ENCODE results near the gene SLC27A5. TPM values are rescaled to one million over a fixed set of nuclear protein-coding genes. Genes with fewer than 3 reads are reported as not detected.
A peak's percentile ranks its signal among the peaks of the same experiment; 100 is the strongest.

Gene SLC27A5
- total and polyA plus RNA-seq, 2 of the 13 experiments (the other 11 are each of a cell fraction or from before 2014, with no cell fraction given), result 30.3 to 40.2 TPM

- no peak for TF ChIP-seq KLF16 (CRISPR knock-in tag; IDR thresholded peaks at IDR 0.05)
- TF ChIP-seq PCBP1 (IDR thresholded peaks at IDR 0.05; ENCODE audit: borderline replicate concordance, low read depth, low read length), result no peak
- TF ChIP-seq ZNF276 (CRISPR knock-in tag; IDR thresholded peaks at IDR 0.05; ENCODE audit: low read depth), result no peak
- no peak for TF ChIP-seq ZNF251 (CRISPR knock-in tag; IDR thresholded peaks at IDR 0.05)
- TF ChIP-seq TFAP4 (IDR thresholded peaks at IDR 0.05; ENCODE audit: borderline replicate concordance, low read depth), result no peak
- no peak for TF ChIP-seq ZNF143 (CRISPR knock-in tag; IDR thresholded peaks at IDR 0.05)
- TF ChIP-seq ATM (IDR thresholded peaks at IDR 0.05; ENCODE audit: borderline replicate concordance), result no peak
- no peak for TF ChIP-seq ZBTB8A (CRISPR knock-in tag; IDR thresholded peaks at IDR 0.05; ENCODE audit: borderline replicate concordance, low read depth)
- TF ChIP-seq ZNF124 (CRISPR knock-in tag; IDR thresholded peaks at IDR 0.05), result no peak
- no peak for TF ChIP-seq PRDM10 (CRISPR knock-in tag; IDR thresholded peaks at IDR 0.05; ENCODE audit: low read depth)
- no peak for TF ChIP-seq PBX2 (CRISPR knock-in tag; IDR thresholded peaks at IDR 0.05)
- TF ChIP-seq ZMYM3 (CRISPR knock-in tag; IDR thresholded peaks at IDR 0.05), result peak; percentile 69; the same call in 1 of the 2 replicates
- no peak for TF ChIP-seq BCL6 (CRISPR knock-in tag; IDR thresholded peaks at IDR 0.05)
- no peak for TF ChIP-seq ZNF280D (CRISPR knock-in tag; IDR thresholded peaks at IDR 0.05)
Measured at GRCh38 chr19:58466089-58466759, 45.6 kb downstream of the SLC27A5 start (continued).

Measured in HepG2 (cell line).